NCI-H524 (cell line): ENCODE data around the gene ZFP36L2.
A peak's percentile ranks its signal among the peaks of the same experiment; 100 is the strongest.

ENCODE experiments used
- DNase-seq, 2 experiments: peaks; one replicate each; lab custom pipeline; 2025; lab: John Stamatoyannopoulos, UW

ZFP36L2 gene

DNA sequence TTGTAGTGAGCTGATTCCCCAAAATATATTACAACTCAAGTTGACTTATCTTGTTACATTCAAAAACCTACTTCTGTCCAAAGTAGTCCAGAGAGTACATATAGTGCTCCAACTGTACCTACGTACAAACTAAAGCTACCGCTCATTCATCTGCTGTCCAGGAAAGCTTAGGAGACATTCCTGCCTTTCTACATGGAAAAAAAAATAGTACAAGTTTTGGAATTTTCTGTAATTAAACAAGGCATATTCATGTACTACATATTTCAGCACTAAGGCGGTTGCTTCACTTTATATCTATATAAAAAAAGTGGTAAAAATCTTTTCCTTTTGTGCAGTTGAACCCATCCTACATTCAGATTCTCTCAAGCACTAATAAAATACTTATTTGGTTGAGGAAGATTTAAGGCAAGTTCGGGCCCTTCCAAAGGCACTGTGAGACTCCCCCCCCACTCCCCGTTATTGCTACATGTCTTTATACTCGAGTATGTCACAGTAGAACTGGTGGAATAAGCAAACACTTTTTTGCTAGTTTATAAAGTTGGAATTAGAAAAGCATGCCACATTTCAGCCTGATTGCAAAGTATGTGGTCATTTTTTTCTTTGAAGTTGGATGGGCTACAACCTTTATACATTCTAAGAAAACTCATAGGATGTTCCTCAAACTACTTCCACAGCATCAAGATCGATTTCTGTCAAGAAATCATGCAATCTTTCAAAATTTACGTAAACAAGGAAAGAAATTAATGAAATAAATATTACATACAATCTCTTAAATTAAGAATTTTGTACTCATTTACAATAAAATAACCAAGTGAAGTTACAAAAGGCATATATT, 3.7 kb downstream of the ZFP36L2 start:
- no peak for DNase-seq

DNA sequence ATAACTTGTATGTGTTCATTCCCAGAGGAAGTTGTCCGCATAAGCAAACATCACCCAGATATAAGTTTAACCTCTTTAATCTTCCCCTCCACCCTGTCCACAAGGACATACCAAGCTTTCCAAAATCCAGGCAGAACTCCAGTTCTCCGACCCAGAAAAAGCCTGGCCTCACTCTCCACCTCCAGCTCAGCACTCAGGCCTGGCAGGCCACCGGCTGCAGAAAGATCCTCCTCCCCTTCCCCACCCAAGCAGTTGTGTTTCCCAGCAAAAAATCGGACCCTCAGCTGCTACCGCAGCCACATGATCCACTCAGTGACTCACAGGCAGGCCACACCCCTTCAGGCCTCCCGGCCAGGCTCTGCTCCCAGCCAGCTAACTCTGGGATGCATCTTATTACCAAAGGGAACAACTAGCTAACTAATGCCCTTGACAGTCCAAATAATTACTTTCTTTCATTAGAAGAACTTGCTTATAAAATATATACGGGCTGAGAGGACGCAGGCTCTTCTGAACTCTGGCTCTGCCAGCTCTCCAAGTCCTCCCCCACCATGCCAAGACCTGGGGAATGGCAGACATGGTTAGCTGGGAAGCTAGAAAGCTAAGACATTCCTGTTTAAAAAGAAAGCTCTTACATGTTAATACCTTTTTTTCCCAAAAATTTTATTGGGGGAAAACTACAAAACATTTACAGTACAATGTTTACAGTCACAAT, 4.5 kb downstream of the ZFP36L2 start:
- peak in 1 of 2 experiments; percentile 66 for DNase-seq

DNA sequence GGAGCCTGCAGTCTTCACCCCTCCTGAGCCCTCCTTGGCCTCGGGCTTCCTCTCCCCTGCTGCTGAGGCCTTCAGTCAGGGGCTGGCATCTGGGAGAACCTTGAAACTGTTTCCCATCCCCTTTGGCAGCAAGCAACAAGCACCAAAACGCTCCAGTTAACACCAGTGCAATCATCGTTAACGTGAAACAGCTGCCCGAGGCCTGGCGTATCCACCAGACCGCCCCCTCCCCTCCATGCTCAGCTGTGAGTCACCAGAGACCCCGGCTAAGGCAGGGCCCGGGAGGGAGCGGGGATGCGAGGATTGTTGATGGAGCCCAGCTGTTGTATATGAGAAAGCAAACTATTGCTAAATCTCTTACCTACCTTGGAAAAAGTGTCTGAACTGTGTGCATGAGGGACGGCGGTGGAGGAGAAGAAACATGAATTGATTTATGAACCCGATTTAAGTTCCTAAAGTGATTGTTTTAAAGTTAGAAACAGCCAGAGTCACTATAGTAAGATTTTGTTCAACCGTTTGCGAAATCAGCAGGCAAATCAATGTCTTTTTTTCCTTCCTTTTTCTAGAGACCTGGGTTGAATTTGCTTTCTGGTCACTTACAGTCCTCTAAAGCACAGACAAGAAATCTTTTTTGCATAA, 5.2 kb downstream of the ZFP36L2 start:
- no peak for DNase-seq

DNA sequence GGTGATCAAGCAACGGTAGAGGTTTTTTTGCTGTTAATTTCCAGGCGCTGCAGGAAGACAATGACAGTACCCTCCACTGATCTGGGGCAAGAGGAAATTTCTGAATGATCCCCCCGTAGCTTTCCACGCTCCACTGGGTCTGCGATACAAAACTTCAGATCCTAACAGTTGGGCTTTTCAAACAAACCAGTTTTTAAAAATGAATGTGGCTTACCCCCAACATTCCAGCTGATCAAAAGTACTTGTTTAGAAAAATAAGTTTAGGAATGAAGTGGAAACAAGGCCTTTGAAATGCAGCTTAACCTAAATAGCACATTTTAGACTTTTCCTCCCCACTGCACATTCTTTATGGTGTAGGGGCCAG, 5.7 kb downstream of the ZFP36L2 start:
- DNase-seq, result no peak

GRCh38 chr2:43220229-43220751, 6.1 kb downstream of the ZFP36L2 start:
- DNase-seq, result no peak

GRCh38 chr2:43219383-43220228, 6.8 kb downstream of the ZFP36L2 start:
- DNase-seq, result peak; percentile 72 to 80

GRCh38 chr2:43218702-43219382, 7.6 kb downstream of the ZFP36L2 start:
- DNase-seq, result no peak

DNA sequence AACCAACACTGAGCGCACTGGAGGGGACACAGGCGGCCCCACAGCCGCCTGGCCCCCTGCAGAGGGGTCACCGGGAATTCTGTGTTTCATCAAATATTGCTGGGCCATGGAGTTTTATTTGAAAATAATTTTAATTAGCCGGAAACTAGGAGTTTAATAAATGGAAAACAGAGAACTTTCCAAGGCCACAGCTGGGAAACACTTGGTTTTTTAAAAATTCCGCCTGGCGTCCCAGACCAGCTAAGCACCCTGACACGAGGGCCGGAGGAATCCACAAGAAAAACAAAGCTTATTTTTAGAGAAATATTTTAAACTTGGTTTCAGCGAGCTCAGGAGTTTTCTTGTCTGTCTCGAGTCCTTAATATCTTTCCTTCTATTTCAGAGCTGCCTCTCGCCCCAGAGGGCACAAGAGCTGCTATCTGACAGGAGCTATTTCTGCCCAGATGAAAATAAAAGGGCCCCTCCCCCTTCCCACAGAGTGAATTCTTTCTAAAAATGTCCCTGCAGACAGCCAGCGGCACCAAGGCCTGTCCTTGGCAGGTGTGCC, 8.2 kb downstream of the ZFP36L2 start:
- no peak for DNase-seq

GRCh38 chr2:43217228-43218154, 8.9 kb downstream of the ZFP36L2 start:
- DNase-seq, result peak in 1 of 2 experiments; percentile 49

GRCh38 chr2:43216629-43217028, 9.8 kb downstream of the ZFP36L2 start:
- DNase-seq, result no peak

DNA sequence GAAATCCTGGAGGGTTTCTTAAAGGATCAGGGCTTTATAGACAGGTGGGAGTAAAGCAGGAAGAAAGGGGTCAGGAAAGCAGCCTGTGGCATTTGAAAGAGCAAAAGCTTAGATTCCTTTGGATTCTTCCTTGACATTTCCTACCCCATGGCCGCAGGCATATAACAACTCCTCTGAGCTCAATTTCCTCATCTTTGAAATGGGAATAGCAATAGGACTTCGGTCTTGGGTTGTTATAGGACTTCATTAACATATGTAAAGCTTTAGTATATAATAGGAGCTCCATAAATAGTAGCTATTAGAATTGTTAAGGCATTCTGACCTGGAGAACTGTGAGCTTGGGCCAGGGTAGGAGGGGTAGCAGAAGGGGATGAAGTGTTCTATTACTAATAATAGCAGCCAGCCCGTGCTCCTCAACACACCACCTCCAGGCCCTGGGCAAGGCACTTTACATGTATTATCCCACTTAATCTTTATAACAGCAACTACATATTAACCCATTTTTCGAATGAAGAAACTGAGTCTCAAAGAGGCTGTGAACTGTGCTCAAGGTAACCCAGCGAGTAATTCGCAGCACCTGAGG, 10.6 kb downstream of the ZFP36L2 start:
- no peak for DNase-seq

DNA sequence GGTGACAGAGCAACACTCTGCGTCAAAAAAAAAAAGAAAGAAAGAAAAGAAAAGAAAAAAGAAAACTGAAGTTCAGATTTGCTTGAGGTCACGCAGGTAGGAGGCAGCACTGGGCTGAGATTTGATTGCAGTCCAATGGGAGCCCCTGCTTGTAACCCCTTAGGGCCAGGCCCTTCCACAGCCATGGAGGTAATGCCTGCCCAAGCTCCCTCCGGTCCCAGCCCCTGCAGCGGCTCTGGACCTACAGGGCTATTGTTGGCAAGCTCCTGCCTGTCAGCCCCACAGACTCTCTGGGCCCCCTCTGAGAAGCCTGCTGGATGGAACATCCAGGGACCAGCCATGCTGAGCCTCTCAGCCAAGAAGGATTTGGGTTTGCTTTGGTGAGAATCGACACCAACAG, 12.2 kb downstream of the ZFP36L2 start:
- no peak for DNase-seq

GRCh38 chr2:43212931-43213330, 13.5 kb downstream of the ZFP36L2 start:
- no peak for DNase-seq

GRCh38 chr2:43212216-43212835, 14.1 kb downstream of the ZFP36L2 start:
- DNase-seq, result no peak

- DNase-seq, result no peak
Measured at GRCh38 chr2:43210467-43211303, 15.7 kb downstream of the ZFP36L2 start.

DNA sequence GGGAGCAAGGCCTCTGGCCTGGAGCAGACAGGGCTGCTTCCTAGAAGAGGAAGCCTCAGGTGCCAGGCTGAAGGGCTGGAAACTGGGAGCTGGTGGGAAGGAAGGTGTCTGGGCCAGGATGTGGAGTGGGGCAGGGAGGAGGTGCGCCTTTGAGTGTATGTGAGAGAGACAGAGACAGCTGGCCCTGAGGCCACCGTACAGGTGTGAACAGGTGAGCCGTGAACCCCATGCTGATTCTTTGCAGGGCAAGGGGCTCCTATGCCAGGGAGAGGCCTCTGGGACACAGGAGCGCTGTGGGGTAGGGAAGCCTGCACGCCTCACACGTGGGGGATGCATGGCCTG, 16.3 kb downstream of the ZFP36L2 start:
- DNase-seq, result no peak

DNA sequence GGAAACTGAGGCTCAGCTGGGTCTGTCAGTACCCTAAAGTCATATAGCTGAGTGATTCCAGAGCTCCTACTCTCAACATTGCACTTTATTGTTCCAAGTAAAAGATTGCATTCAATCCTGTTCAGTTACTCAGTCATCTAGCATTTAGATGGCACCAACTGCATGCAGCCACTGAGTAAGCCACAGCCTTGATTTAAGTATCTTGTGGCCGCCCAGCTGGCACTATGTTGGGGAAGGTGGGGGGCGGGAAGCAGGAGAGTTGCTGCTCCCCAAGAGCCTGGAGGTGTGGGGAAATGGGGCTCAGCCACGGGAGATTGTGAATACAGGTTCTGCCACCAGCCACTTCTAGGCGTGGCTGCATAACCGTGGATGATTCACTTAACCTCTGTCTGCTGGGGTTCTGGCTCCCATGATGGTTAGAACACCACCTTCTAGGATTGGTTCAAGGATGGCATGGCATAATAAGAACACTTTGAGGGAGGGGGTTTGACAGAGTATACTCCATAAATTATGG, 17.1 kb downstream of the ZFP36L2 start:
- no peak for DNase-seq
